HG03135 (cell line): ENCODE measurements around the gene TRIM10.
"Not testable (repeated sequence)": the region's sequence is repeated elsewhere in the genome, so short reads cannot be mapped to it uniquely, and the experiment has no call there.

Source experiments
- ATAC-seq: cut with Tn5 transposase; IDR thresholded peaks from one replicate; pipeline ENCODE4 v1.9.1; 2021; ENCODE audit warnings: mild to moderate bottlenecking, moderate library complexity; ENCODE audit not compliant: unreplicated experiment

Gene TRIM10

DNA sequence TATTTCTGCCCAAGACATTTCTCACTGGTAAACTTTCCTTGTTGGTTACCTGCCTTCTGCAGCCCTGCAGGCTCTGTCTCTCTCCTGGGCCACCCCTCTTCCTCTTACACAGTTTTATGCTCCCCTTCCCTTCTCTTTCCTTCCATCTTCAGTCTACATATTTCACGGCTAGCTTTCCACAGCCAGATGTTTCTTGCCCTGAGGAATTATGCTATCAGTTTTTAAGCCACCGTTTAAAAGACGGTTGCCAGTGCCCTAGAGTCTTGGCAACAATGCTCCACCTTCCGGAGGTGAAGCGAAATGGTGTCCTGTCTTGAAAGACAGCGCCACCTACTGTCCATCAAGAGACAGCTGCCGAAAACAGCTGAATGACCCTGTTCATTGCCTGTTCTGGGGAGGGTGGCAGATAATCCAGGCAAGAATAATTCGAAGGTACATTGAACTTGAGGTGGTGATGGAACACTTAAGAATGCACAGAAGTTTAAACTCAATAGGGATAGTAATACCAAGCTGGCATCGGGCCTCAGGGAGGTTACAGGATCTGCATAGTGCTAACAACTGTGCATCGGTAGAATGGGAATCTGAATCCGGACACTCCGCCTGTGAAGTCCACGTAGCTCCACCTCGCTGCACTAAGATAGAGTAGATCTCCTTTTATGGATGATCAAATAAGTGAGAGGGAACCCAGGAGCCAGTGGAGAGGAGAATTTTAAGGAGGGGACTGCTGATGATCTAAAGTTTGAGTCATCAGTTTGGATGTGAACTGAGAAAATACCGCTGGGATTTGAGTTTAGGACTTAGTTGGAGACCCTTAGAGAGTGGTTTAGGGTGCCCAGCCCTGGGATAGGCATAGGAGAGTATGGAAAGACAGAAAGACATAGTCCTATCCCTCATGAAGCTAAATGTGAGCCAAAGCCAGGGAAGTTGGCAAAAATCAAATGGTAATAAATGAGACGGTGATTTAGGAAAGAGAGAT, 29.8 kb downstream of the TRIM10 start:
- ATAC-seq = no peak

DNA sequence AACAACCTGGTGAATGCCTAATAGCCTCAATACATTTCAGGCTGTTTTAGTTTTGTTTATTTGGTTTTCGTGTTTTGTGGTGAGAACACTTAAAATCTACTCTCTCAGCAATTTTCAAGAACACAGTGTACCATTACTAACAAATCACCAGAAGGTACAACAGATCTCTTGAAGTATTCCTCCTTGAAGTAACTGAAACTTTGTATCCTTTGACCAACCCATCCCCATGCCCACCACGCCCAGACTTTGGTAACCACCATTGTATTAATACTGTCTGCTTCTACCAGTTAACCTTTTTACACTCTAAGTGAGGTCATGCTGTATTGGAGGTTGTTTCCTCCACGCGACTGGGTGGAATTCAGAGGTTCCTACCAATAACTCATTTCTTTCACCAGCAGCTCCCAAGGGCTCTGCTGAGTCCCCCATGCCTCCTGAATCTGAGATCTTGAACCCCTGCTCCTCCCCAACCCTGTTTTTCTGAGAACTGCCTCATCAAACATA, 30.8 kb downstream of the TRIM10 start:
- no peak for ATAC-seq

GRCh38 chr6:30129265-30130178, 31.5 kb downstream of the TRIM10 start:
- ATAC-seq = no peak

DNA sequence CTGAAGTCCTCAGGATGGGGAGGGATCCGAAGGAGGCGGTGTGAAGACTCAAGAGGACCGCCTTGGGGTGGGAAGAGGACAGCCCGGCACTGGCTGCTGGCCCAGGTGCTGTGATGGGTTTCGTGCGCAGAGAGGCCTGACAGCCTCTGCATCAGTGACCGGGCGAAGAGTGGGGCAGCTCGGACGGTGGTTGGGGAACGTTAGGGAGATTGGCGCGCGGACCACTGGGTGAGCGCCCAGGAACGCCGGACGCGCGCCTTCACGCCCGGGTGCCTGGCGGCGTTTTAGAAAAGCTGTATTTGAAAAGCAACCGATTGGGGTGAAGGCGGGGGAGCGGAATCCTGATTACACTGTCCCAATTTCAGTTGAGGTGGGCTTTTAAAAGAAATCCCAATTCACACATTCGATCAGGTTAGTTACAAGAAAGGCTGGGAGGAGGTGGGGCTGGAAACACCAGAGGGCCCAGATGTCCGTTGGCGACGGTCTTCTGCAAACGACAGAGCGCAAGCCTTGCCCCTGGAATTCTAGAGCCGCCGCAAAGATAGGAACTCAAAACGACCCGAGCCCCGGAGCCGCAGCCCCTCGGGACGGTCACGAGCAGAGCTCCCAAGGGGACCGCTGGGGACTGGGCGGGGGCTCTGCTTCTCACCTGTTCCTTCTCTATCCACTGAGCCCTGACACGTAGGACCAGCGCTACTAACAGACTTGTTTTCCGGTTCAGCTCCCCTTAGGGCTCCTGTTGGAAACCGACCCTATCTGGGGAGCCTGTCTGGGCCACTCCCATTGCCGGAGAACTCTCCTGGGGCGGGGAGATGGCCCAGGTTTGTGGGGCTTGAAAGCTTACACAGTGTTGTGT, 33.5 kb downstream of the TRIM10 start:
- no peak for ATAC-seq

DNA sequence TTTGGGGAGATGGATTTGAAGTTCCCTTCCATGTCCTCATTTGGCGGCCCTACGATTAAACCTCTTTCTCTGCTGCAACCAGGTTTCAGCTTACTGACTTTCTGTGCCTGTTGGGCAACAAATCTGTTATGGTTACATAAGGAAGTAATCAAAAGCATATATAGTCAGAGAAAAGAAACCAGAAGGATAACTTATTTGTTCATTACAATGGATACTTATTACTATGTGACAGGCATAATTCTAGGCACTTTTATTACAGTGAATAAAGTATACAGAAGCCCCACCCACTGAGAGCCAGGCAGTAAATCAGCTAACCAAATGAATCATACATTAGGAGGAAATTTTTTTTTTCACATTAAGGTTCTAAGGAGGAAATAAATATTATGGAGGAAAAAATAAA, 38.5 kb downstream of the TRIM10 start:
- ATAC-seq = no peak

DNA sequence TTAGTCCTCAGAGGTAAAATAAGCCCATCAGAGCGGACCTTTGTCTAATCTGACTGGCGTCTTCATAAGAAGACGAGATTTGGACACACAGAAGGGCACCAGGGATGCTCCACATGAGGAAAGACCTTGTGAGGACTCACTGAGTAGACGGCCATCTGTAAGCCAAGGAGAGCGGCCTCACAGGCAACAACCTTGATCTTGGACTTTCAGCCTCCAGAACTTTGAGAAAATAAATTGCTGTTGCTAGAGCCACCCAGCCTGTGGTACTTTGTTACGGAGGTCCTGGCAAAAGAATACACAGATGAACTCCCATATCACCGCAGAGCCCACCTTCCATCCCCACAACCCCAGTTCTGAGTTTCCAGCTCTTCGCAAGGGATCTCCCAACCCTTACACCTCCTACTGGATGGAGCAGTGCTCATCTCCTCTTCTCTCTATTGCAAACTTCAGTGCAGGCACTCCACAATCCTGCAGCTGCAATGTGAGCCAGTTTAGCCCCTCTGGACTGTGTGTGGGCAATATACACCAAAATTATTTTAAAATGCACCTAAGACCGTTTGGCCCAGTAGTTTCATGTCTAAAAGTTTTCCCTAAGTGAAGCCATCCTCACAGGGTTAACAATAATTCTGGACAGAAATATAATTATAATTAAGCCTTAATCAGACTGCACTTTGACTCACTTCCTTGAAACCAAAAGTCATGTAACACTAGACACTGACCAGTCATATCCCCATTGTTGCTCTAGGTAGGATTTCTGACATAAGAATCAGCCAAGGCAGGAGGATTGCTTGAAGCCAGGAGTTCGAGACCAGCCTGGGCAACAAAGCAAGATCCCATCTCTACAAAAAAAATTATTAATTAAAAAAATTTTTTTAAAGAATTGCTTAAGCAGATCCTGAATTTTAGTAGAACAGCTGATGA, 39.3 kb downstream of the TRIM10 start:
- no peak for ATAC-seq

- ATAC-seq = not testable (repeated sequence)
These were observed 42.3 kb downstream of the TRIM10 start for GRCh38 chr6:30118691-30119090.

GRCh38 chr6:30116724-30117123, 44.3 kb downstream of the TRIM10 start:
- ATAC-seq = no peak

GRCh38 chr6:30113841-30114240, 47.2 kb downstream of the TRIM10 start:
- no peak for ATAC-seq

DNA sequence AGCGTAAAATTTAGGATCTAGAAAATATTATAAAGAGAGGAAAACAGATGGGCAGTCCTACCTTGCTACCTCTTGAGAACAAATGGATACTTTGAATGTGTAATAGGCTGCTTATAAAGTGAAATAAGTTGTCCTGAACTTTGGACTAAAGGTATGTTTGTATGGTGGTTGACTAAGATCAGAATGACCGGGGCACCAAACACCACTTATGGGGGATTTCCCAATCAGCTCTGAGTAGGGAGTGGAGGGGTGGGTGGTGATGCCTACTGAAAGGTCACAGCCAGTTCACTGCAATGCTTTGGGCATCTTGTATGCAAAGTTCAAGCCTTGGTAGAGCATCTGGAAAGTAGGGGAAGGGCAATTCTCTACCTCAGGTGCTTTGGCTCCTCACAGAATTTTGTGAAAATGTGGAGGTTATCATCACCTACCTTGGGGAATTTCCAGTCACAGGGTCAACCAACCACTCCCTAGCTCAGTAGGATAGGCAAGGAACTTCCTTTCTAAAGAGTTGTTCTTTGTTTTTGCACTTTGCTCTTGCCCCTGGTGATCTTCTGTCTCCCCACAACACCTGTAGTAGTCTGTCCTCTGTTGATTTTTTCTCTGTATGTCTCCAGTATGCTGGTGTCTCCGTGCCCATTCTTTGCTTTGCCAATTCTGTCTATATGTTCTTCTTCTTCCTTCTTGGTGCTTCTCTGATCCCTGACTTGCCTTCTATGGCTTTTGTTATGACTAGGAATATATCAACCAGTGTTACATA, 47.8 kb downstream of the TRIM10 start, which contains the start of gene TRIM31:
Gene TRIM31, minus strand, starts transcription at position 88 of the 757 bp plus-strand sequence. CDS start 285 bp downstream, outside the sequence.
- no peak for ATAC-seq

- no peak for ATAC-seq
These were observed 48.5 kb downstream of the TRIM10 start for GRCh38 chr6:30112402-30112994.

DNA sequence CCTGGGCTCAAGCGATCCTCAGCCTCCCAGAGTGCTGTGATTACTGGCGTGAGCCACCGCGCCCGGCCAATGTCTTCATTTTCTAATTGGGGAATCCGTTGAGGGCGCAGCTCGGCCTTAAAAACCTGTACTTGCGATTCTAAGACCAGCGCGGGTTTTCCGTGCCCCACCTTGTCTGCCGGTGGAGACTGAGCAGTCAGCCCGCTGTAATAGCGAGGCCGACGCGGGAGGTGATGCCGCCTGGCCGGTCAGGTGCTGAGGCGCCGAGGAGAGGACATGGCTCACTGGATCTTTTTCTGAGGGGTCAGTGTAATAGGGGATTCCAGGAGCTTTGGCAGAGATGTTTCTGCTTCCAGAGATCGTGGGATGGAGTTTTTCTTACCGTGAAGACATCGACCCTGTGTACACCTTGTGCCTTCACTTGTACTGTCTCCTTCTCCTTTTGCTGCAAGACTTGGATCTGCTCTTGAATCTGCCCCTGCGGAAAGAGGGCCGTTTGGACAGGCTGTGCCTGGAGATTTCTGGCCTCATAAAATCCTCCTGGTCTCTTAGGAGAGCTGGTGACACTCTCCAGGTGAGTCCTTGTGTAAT, 49.6 kb downstream of the TRIM10 start:
- no peak for ATAC-seq

GRCh38 chr6:30104661-30105060, 56.4 kb downstream of the TRIM10 start:
- no peak for ATAC-seq

GRCh38 chr6:30103872-30104179, 57.2 kb downstream of the TRIM10 start:
- ATAC-seq = no peak

GRCh38 chr6:30102970-30103871, 57.8 kb downstream of the TRIM10 start:
- ATAC-seq = peak; percentile 63

GRCh38 chr6:30102414-30102969, 58.5 kb downstream of the TRIM10 start:
- no peak for ATAC-seq
